ENCODE data around the gene SH3RF3.

- TF ChIP-seq GATA2 (IDR thresholded peaks at IDR 0.05; ENCODE audit: low read depth, low read length): no peak
- TF ChIP-seq GATA3 (IDR thresholded peaks at IDR 0.05; ENCODE audit: low read depth, low read length): no peak
Measured at GRCh38 chr2:109130723-109130995, 1.7 kb downstream of the SH3RF3 start.
